Measurements from ENCODE around the gene SEMA6A. TPM values are rescaled to one million over a fixed set of nuclear protein-coding genes. Genes with fewer than 3 reads are reported as not detected.

The SEMA6A gene
- polyA plus RNA-seq, 1 of the 3 experiments (the other 2 are of a cell fraction): 0.18 TPM

GRCh38 chr5:116502616-116503015 is 72.0 kb downstream of the SEMA6A start:
- no peak overlapping the region for H3K4me3 ChIP-seq (ENCODE audit: low read depth in 2 of 2, low read length in 1 of 2)
- H3K4me2 ChIP-seq: peak overlapping the region; percentile 46; the same call in 1 of the 2 replicates
- peaks cover 0 to 20% of the 10 kb centered on the region in 2 experiments; a peak in 2 of 4 replicates for H3K4me1 ChIP-seq (ENCODE audit: control insufficient read depth in 1 of 2, insufficient read depth in 2 of 2, low read depth in 1 of 2, low read length in 1 of 2)
- TF ChIP-seq TEAD4 (IDR thresholded peaks at IDR 0.05; ENCODE audit: borderline replicate concordance, insufficient read depth) (0 out of 2 replicates have a peak, but pooled peaks have one; percentile 47), TCF12 (IDR thresholded peaks at IDR 0.05) (peak; percentile 54), SIN3A (IDR thresholded peaks at IDR 0.05; ENCODE audit: borderline replicate concordance, low read depth, low read length) (no peak), GABPA (IDR thresholded peaks at IDR 0.05; ENCODE audit: low read depth) (no peak), FOXJ3 (CRISPR knock-in tag; IDR thresholded peaks at IDR 0.05) (no peak), NRF1 (IDR thresholded peaks at IDR 0.05; ENCODE audit: low read depth, low read length) (no peak), EZH2phosphoT487 (IDR thresholded peaks at IDR 0.05; ENCODE audit: borderline replicate concordance, low read depth) (no peak), POLR2AphosphoS5 (IDR thresholded peaks at IDR 0.05; ENCODE audit: low read depth, low read length) (no peak), MXI1 (IDR thresholded peaks at IDR 0.05; ENCODE audit: low read depth, low read length) (no peak), EP300 (IDR thresholded peaks at IDR 0.05; ENCODE audit: borderline replicate concordance in 1 of 2, low read depth in 1 of 2, low read length in 1 of 2) (0 out of 4 replicates have a peak, but pooled peaks of 1 of the 2 experiments have one; percentile 8), RAD21 (IDR thresholded peaks at IDR 0.05; ENCODE audit: low read length) (no peak; the same call in 1 of the 2 replicates), YY1 (IDR thresholded peaks at IDR 0.05; ENCODE audit: low read depth) (no peak), JUND (IDR thresholded peaks at IDR 0.05) (peak; percentile 46), SMC3 (IDR thresholded peaks at IDR 0.05; ENCODE audit: low read depth, low read length) (no peak), RCOR1 (IDR thresholded peaks at IDR 0.05; ENCODE audit: low read length) (no peak), ELF1 (IDR thresholded peaks at IDR 0.05) (no peak), FOXM1 (IDR thresholded peaks at IDR 0.05; ENCODE audit: low read depth) (peak; percentile 34; the same call in 1 of the 2 replicates), USF2 (IDR thresholded peaks at IDR 0.05; ENCODE audit: borderline replicate concordance, low read depth, low read length) (no peak), RXRA (IDR thresholded peaks at IDR 0.05; ENCODE audit: borderline replicate concordance, low read depth) (0 out of 2 replicates have a peak, but pooled peaks have one; percentile 43), NFIC (IDR thresholded peaks at IDR 0.05; ENCODE audit: borderline replicate concordance) (peak; percentile 84), CHD2 (IDR thresholded peaks at IDR 0.05; ENCODE audit: low read length, partially characterized antibody) (no peak), PBX3 (IDR thresholded peaks at IDR 0.05) (peak; percentile 88)
- H2AFZ ChIP-seq (ENCODE audit: low read depth): no peak overlapping the region
- H3K36me3 ChIP-seq (replicated peaks in 1 of 2; ENCODE audit: control insufficient read depth in 1 of 2, insufficient read depth in 2 of 2, low read length in 1 of 2): no peaks in the 10 kb centered on the region
- peak overlapping the region; percentile 36 to 81; a peak in 3 of 4 replicates for H3K27ac ChIP-seq (ENCODE audit: low read depth in 2 of 2, low read length in 1 of 2)
- 16% methylated on average over 3 of the region's 3 CpGs for WGBS (ENCODE audit: low lambda C conversion rate)
- H4K20me1 ChIP-seq (ENCODE audit: insufficient read depth): no peaks in the 10 kb centered on the region
- H3K79me2 ChIP-seq (ENCODE audit: insufficient read depth): no peaks in the 10 kb centered on the region
- no peaks in the 10 kb centered on the region for H3K9me3 ChIP-seq
- peaks cover 4% of the 10 kb centered on the region for H3F3A ChIP-seq (replicated peaks; ENCODE audit: insufficient read depth)
- ChIA-PET CTCF (interaction anchor here (1.2 kb wide), 1 partner anchor 74 kb away, joined by 3 read pairs; no protein-coding TSS in a partner anchor), POLR2A (no interaction called here)
- H3K9me2 ChIP-seq: no peaks in the 10 kb centered on the region
- no peak overlapping the region for H3K9ac ChIP-seq
- no peaks in the 10 kb centered on the region for H3K27me3 ChIP-seq (ENCODE audit: insufficient read depth)
- DNase-seq: no peak
